Embryonic facial prominence (tissue), 1 donor: Measurements from ENCODE around the gene LGALS14.
"Not testable (repeated sequence)": the region's sequence is repeated elsewhere in the genome, so short reads cannot be mapped to it uniquely, and the experiment has no call there.

ENCODE experiments used
- DNase-seq: peaks from one replicate; pipeline ENCODE4 v3.0.0-alpha.2; 2016; ENCODE audit errors: extremely low spot score

LGALS14 gene

GRCh38 chr19:39695759-39696158 lies 8.5 kb upstream of the LGALS14 start:
- no peak for DNase-seq

GRCh38 chr19:39696387-39696786 lies 7.9 kb upstream of the LGALS14 start:
- DNase-seq, result no peak

- DNase-seq, result no peak
Measured at GRCh38 chr19:39698535-39698934, 5.7 kb upstream of the LGALS14 start.

- DNase-seq, result no peak
Measured at GRCh38 chr19:39701291-39701690, 3.0 kb upstream of the LGALS14 start.

- DNase-seq, result no peak
Measured at GRCh38 chr19:39705578-39706188, 1.4 kb downstream of the LGALS14 start.

GRCh38 chr19:39708594-39708993 lies 4.3 kb downstream of the LGALS14 start:
- no peak for DNase-seq

- DNase-seq, result no peak
Measured at GRCh38 chr19:39709026-39709872, 5.0 kb downstream of the LGALS14 start.

GRCh38 chr19:39710333-39710890 lies 6.1 kb downstream of the LGALS14 start:
- no peak for DNase-seq

GRCh38 chr19:39720144-39720543 lies 15.9 kb downstream of the LGALS14 start:
- DNase-seq, result not testable (repeated sequence)

GRCh38 chr19:39725995-39726394 lies 21.7 kb downstream of the LGALS14 start:
- no peak for DNase-seq

GRCh38 chr19:39727070-39727800 lies 23.0 kb downstream of the LGALS14 start:
- no peak for DNase-seq

GRCh38 chr19:39728040-39728439 lies 23.8 kb downstream of the LGALS14 start:
- DNase-seq, result no peak

GRCh38 chr19:39729594-39729993 lies 25.3 kb downstream of the LGALS14 start:
- DNase-seq, result no peak

- no peak for DNase-seq
Measured at GRCh38 chr19:39731685-39732084, 27.4 kb downstream of the LGALS14 start.

- no peak for DNase-seq
Measured at GRCh38 chr19:39733841-39734240, 29.6 kb downstream of the LGALS14 start.

- no peak for DNase-seq
Measured at GRCh38 chr19:39735688-39736087, 31.4 kb downstream of the LGALS14 start.

GRCh38 chr19:39736088-39736487 lies 31.8 kb downstream of the LGALS14 start:
- DNase-seq, result no peak

GRCh38 chr19:39737351-39737750 lies 33.1 kb downstream of the LGALS14 start:
- DNase-seq, result no peak

- no peak for DNase-seq
Measured at GRCh38 chr19:39737891-39738290, 33.6 kb downstream of the LGALS14 start, which contains the start of gene CLC. CLC (minus strand) TSS chr19:39738029; CDS start chr19:39737952, 77 bp downstream.

- no peak for DNase-seq
Measured at GRCh38 chr19:39738814-39739213, 34.5 kb downstream of the LGALS14 start.

- no peak for DNase-seq
Measured at GRCh38 chr19:39740395-39740794, 36.1 kb downstream of the LGALS14 start.

GRCh38 chr19:39745643-39746042 lies 41.4 kb downstream of the LGALS14 start:
- DNase-seq, result no peak
